HEK293 (cell line): ENCODE data around the gene SLC38A1.

Experiments
- CTCF ChIA-PET: fragments of 350-600 bp; formaldehyde crosslinking; extraction: SDS; loops from one replicate; lab custom pipeline; 2021; ENCODE audit warnings: antibody characterized with exemption; lab: Yijun Ruan, JAX
- POLR2A ChIA-PET: fragments of 300-600 bp; formaldehyde crosslinking; extraction: SDS; loops from one replicate; lab custom pipeline; 2020; ENCODE audit warnings: antibody characterized with exemption, inconsistent platforms; lab: Yijun Ruan, JAX
- H3K27ac ChIP-seq: fragments of 200-500 bp; sonication (Bioruptor generic); 2 replicates; pipeline ENCODE4 v1.5.1; 2014; ENCODE audit warnings: low read depth, low read length, control low read depth, inconsistent platforms; ENCODE audit errors: extremely low read depth
- H3K36me3 ChIP-seq, 2 experiments: fragments of 200-500 bp in 1 of 2; sonication (Bioruptor generic) in 1 of 2; 1 replicate in 1 of 2; 2 replicates in 1 of 2; pipeline ENCODE4 v1.5.1; 2014 to 2017; ENCODE audit warnings: inconsistent platforms in 2 of 2, low read length in 2 of 2; ENCODE audit not compliant: control insufficient read depth in 2 of 2, insufficient read depth in 1 of 2
- H3K4me1 ChIP-seq: fragments of 200-500 bp; sonication (Bioruptor generic); 2 replicates; pipeline ENCODE4 v1.5.1; 2014; ENCODE audit warnings: mild to moderate bottlenecking, low read length, inconsistent platforms; ENCODE audit not compliant: control insufficient read depth, insufficient read depth
- H3K4me3 ChIP-seq: 2 replicates; pipeline ENCODE4 v1.5.1; 2011; ENCODE audit warnings: low read depth, mild to moderate bottlenecking, control low read depth, low read length, moderate library complexity
- H3K9me3 ChIP-seq: fragments of 200-500 bp; sonication (Bioruptor generic); 2 replicates; pipeline ENCODE4 v1.5.1; 2014; ENCODE audit warnings: low read depth, low read length, inconsistent platforms; ENCODE audit not compliant: control insufficient read depth, insufficient read depth
- RBAK ChIP-seq: fragments of 450-650 bp; formaldehyde crosslinking; IDR thresholded peaks from 2 replicates; pipeline ENCODE4 v1.5.1; 2016; ENCODE audit warnings: missing biosample characterization, missing genetic modification characterization
- SETDB1 ChIP-seq: IDR thresholded peaks from one replicate; pipeline ENCODE4 v1.6.1; 2017; ENCODE audit warnings: mild to moderate bottlenecking, low read length, moderate library complexity, mixed read lengths; ENCODE audit not compliant: insufficient read length
- WT1 ChIP-seq: fragments of 450-650 bp; formaldehyde crosslinking; IDR thresholded peaks from 2 replicates; pipeline ENCODE4 v1.5.1; 2016; ENCODE audit warnings: missing biosample characterization, missing genetic modification characterization
- ZBTB17 ChIP-seq: fragments of 450-650 bp; formaldehyde crosslinking; IDR thresholded peaks from 2 replicates; pipeline ENCODE4 v1.5.1; 2016; ENCODE audit warnings: missing biosample characterization, missing genetic modification characterization
- ZBTB8A ChIP-seq: fragments of 450-650 bp; formaldehyde crosslinking; IDR thresholded peaks from 2 replicates; pipeline ENCODE4 v1.5.1; 2016; ENCODE audit warnings: missing biosample characterization, missing genetic modification characterization
- ZIC2 ChIP-seq: fragments of 450-650 bp; formaldehyde crosslinking; IDR thresholded peaks from 2 replicates; pipeline ENCODE4 v1.5.1; 2016; ENCODE audit warnings: missing biosample characterization, missing genetic modification characterization
- ZNF10 ChIP-seq: fragments of 450-650 bp; formaldehyde crosslinking; IDR thresholded peaks from 2 replicates; pipeline ENCODE4 v1.5.1; 2017; ENCODE audit warnings: missing biosample characterization, missing genetic modification characterization
- ZNF239 ChIP-seq: fragments of 450-650 bp; formaldehyde crosslinking; IDR thresholded peaks from 2 replicates; pipeline ENCODE4 v1.5.1; 2016; ENCODE audit warnings: missing biosample characterization, missing genetic modification characterization
- ZNF24 ChIP-seq: fragments of 450-650 bp; formaldehyde crosslinking; IDR thresholded peaks from 2 replicates; pipeline ENCODE4 v1.5.1; 2016; ENCODE audit warnings: missing biosample characterization, missing genetic modification characterization
- ZNF311 ChIP-seq: fragments of 450-650 bp; formaldehyde crosslinking; IDR thresholded peaks from 2 replicates; pipeline ENCODE4 v1.5.1; 2017; ENCODE audit warnings: missing biosample characterization, missing genetic modification characterization, borderline replicate concordance
- ZNF335 ChIP-seq: fragments of 450-650 bp; formaldehyde crosslinking; conservative IDR thresholded peaks from 2 replicates; pipeline ENCODE4 v1.5.1; 2016; ENCODE audit warnings: missing biosample characterization, missing genetic modification characterization
- ZNF391 ChIP-seq: fragments of 450-650 bp; formaldehyde crosslinking; IDR thresholded peaks from 2 replicates; pipeline ENCODE4 v1.5.1; 2016; ENCODE audit warnings: low read depth, missing biosample characterization, missing genetic modification characterization, borderline replicate concordance
- ZNF513 ChIP-seq: fragments of 450-650 bp; IDR thresholded peaks from 2 replicates; pipeline ENCODE4 v1.5.1; 2018; ENCODE audit warnings: missing biosample characterization, missing genetic modification characterization
- ZNF514 ChIP-seq: fragments of 450-650 bp; formaldehyde crosslinking; IDR thresholded peaks from 2 replicates; pipeline ENCODE4 v1.5.1; 2016; ENCODE audit warnings: missing biosample characterization, missing genetic modification characterization
- ZNF610 ChIP-seq: fragments of 450-650 bp; formaldehyde crosslinking; IDR thresholded peaks from 2 replicates; pipeline ENCODE4 v1.5.1; 2016; ENCODE audit warnings: missing biosample characterization, missing genetic modification characterization, borderline replicate concordance
- ZNF621 ChIP-seq: fragments of 450-650 bp; formaldehyde crosslinking; IDR thresholded peaks from 2 replicates; pipeline ENCODE4 v1.5.1; 2017; ENCODE audit warnings: missing biosample characterization, missing genetic modification characterization
- ZNF626 ChIP-seq: fragments of 450-650 bp; sonication (Bioruptor Pico); formaldehyde crosslinking; IDR thresholded peaks from 2 replicates; pipeline ENCODE4 v1.5.1; 2018; ENCODE audit warnings: missing biosample characterization, missing genetic modification characterization, inconsistent platforms
- ZNF777 ChIP-seq: fragments of 450-650 bp; formaldehyde crosslinking; IDR thresholded peaks from 2 replicates; pipeline ENCODE4 v1.5.1; 2017; ENCODE audit warnings: missing biosample characterization, missing genetic modification characterization, borderline replicate concordance
- TF ChIP-seq, protein P1 (sequence below): fragments of 450-650 bp; formaldehyde crosslinking; IDR thresholded peaks from 2 replicates; pipeline ENCODE4 v1.5.1; 2017; ENCODE audit warnings: missing biosample characterization, missing genetic modification characterization
- TF ChIP-seq, protein P2 (sequence below): fragments of 450-650 bp; formaldehyde crosslinking; IDR thresholded peaks from 2 replicates; pipeline ENCODE4 v1.5.1; 2016; ENCODE audit warnings: missing biosample characterization, missing genetic modification characterization
- TF ChIP-seq, protein P3 (sequence below): fragments of 450-650 bp; formaldehyde crosslinking; IDR thresholded peaks from 2 replicates; pipeline ENCODE4 v1.5.1; 2017; ENCODE audit warnings: missing biosample characterization, missing genetic modification characterization
- TF ChIP-seq, protein P4 (sequence below): fragments of 450-650 bp; formaldehyde crosslinking; IDR thresholded peaks from 2 replicates; pipeline ENCODE4 v1.5.1; 2017; ENCODE audit warnings: missing biosample characterization, missing genetic modification characterization

The SLC38A1 gene

GRCh38 chr12:46184798-46185595 is 83.8 kb downstream of the SLC38A1 start:
- H3K27ac ChIP-seq: no peak overlapping the region
- ChIA-PET POLR2A (no interaction called here), CTCF (interaction anchor here (0.7 kb wide), 1 partner anchor 12 kb away, joined by 3 read pairs; no protein-coding TSS in a partner anchor)
- no peaks in the 10 kb centered on the region for H3K9me3 ChIP-seq
- H3K4me1 ChIP-seq: no peaks in the 10 kb centered on the region
- H3K4me3 ChIP-seq: no peak overlapping the region
- no peak for TF ChIP-seq ZNF24 (tag by site-specific recombination)
- TF ChIP-seq RBAK (tag by site-specific recombination): no peak
- TF ChIP-seq SETDB1: no peak
- no peak for TF ChIP-seq ZNF514
- TF ChIP-seq ZNF777 (tag by site-specific recombination): no peak
- no peak for TF ChIP-seq ZBTB17 (tag by site-specific recombination)
- TF ChIP-seq, protein P1, sequence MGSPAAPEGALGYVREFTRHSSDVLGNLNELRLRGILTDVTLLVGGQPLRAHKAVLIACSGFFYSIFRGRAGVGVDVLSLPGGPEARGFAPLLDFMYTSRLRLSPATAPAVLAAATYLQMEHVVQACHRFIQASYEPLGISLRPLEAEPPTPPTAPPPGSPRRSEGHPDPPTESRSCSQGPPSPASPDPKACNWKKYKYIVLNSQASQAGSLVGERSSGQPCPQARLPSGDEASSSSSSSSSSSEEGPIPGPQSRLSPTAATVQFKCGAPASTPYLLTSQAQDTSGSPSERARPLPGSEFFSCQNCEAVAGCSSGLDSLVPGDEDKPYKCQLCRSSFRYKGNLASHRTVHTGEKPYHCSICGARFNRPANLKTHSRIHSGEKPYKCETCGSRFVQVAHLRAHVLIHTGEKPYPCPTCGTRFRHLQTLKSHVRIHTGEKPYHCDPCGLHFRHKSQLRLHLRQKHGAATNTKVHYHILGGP (tag by site-specific recombination): no peak
- no peak for TF ChIP-seq ZNF10 (tag by site-specific recombination)
- TF ChIP-seq ZNF621 (tag by site-specific recombination): no peak
- TF ChIP-seq, protein P2, sequence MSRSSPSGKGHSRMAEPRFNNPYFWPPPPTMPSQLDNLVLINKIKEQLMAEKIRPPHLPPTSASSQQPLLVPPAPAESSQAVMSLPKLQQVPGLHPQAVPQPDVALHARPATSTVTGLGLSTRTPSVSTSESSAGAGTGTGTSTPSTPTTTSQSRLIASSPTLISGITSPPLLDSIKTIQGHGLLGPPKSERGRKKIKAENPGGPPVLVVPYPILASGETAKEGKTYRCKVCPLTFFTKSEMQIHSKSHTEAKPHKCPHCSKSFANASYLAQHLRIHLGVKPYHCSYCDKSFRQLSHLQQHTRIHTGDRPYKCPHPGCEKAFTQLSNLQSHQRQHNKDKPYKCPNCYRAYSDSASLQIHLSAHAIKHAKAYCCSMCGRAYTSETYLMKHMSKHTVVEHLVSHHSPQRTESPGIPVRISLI (tag by site-specific recombination): no peak
- peaks cover 0 to 6% of the 10 kb centered on the region in 2 experiments; a peak in 1 of 3 replicates for H3K36me3 ChIP-seq

- POLR2A ChIA-PET: no interaction called here
- Histone ChIP-seq H3K36me3 (peaks cover 0 to 1% of the 10 kb centered on the region in 2 experiments; a peak in 1 of 3 replicates), H3K4me3 (no peak overlapping the region), H3K4me1 (no peaks in the 10 kb centered on the region), H3K9me3 (no peaks in the 10 kb centered on the region), H3K27ac (no peak overlapping the region)
- CTCF ChIA-PET: no interaction called here
- TF ChIP-seq ZNF626 (tag by site-specific recombination): no peak
- TF ChIP-seq ZNF391 (tag by site-specific recombination): no peak
- TF ChIP-seq, protein P3, sequence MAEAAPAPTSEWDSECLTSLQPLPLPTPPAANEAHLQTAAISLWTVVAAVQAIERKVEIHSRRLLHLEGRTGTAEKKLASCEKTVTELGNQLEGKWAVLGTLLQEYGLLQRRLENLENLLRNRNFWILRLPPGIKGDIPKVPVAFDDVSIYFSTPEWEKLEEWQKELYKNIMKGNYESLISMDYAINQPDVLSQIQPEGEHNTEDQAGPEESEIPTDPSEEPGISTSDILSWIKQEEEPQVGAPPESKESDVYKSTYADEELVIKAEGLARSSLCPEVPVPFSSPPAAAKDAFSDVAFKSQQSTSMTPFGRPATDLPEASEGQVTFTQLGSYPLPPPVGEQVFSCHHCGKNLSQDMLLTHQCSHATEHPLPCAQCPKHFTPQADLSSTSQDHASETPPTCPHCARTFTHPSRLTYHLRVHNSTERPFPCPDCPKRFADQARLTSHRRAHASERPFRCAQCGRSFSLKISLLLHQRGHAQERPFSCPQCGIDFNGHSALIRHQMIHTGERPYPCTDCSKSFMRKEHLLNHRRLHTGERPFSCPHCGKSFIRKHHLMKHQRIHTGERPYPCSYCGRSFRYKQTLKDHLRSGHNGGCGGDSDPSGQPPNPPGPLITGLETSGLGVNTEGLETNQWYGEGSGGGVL (tag by site-specific recombination): no peak
- no peak for TF ChIP-seq ZBTB8A (tag by site-specific recombination)
- no peak for TF ChIP-seq ZIC2 (tag by site-specific recombination)
- no peak for TF ChIP-seq ZNF239 (tag by site-specific recombination)
- TF ChIP-seq, protein P4, sequence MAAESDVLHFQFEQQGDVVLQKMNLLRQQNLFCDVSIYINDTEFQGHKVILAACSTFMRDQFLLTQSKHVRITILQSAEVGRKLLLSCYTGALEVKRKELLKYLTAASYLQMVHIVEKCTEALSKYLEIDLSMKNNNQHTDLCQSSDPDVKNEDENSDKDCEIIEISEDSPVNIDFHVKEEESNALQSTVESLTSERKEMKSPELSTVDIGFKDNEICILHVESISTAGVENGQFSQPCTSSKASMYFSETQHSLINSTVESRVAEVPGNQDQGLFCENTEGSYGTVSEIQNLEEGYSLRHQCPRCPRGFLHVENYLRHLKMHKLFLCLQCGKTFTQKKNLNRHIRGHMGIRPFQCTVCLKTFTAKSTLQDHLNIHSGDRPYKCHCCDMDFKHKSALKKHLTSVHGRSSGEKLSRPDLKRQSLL (tag by site-specific recombination): no peak
- no peak for TF ChIP-seq ZNF610 (tag by site-specific recombination)
- no peak for TF ChIP-seq ZNF311
- no peak for TF ChIP-seq ZNF513 (tag by site-specific recombination)
- no peak for TF ChIP-seq ZNF335
- TF ChIP-seq, protein P2 (tag by site-specific recombination): no peak
- TF ChIP-seq WT1 (tag by site-specific recombination): no peak
These were observed 85.7 kb downstream of the SLC38A1 start for GRCh38 chr12:46183112-46183511.
